HG03469 (cell line): ENCODE results near the gene CHST1.

Experiments used
- ATAC-seq: cut with Tn5 transposase; IDR thresholded peaks from one replicate; pipeline ENCODE4 v1.9.1; 2021; ENCODE audit warnings: mild to moderate bottlenecking, moderate library complexity, moderate number of reproducible peaks; ENCODE audit not compliant: unreplicated experiment

The CHST1 gene

GRCh38 chr11:45675646-45676045 is 10.2 kb upstream of the CHST1 start:
- no peak for ATAC-seq

- no peak for ATAC-seq
These were observed 9.2 kb upstream of the CHST1 start for GRCh38 chr11:45674481-45675190.

GRCh38 chr11:45673441-45673840 is 8.0 kb upstream of the CHST1 start:
- ATAC-seq = no peak

GRCh38 chr11:45672593-45672992 is 7.2 kb upstream of the CHST1 start:
- ATAC-seq = no peak

- no peak for ATAC-seq
These were observed 6.1 kb upstream of the CHST1 start for GRCh38 chr11:45671246-45672171.

- ATAC-seq = no peak
These were observed 5.1 kb upstream of the CHST1 start for GRCh38 chr11:45670386-45671135.

GRCh38 chr11:45669956-45670355 is 4.5 kb upstream of the CHST1 start:
- ATAC-seq = no peak

GRCh38 chr11:45669146-45669545 is 3.7 kb upstream of the CHST1 start:
- no peak for ATAC-seq

GRCh38 chr11:45667929-45668680 is 2.7 kb upstream of the CHST1 start:
- ATAC-seq = no peak

GRCh38 chr11:45666648-45667642 is 1.5 kb upstream of the CHST1 start:
- no peak for ATAC-seq

GRCh38 chr11:45665933-45666647 is 668 bp upstream of the CHST1 start:
- no peak for ATAC-seq

GRCh38 chr11:45664376-45665205 is 831 bp downstream of the CHST1 start:
- ATAC-seq = no peak

GRCh38 chr11:45663486-45664375 is 1.7 kb downstream of the CHST1 start:
- ATAC-seq = no peak

- no peak for ATAC-seq
These were observed 2.5 kb downstream of the CHST1 start for GRCh38 chr11:45662665-45663485.

GRCh38 chr11:45662096-45662664 is 3.2 kb downstream of the CHST1 start:
- no peak for ATAC-seq
